ENCODE measurements around the gene DLG2. TPM values are rescaled to one million over a fixed set of nuclear protein-coding genes. Genes with fewer than 3 reads are reported as not detected.

Gene DLG2
- total RNA-seq, 1 experiment from 2014 or later = 17.5 TPM

GRCh38 chr11:83998921-83999320, 1628.2 kb downstream of the DLG2 start:
- H3K9me3 Mint-ChIP-seq = peaks cover 44% of the 10 kb centered on the region
- H3K27me3 Mint-ChIP-seq (ENCODE audit: low read depth) = peaks cover 4% of the 10 kb centered on the region; the same call in 1 of the 2 replicates
- H3K4me3 Mint-ChIP-seq = no peak overlapping the region
- CTCF ChIA-PET = no interaction called here
- no peak overlapping the region for H3K27ac Mint-ChIP-seq
- no peak for TF ChIP-seq E2F5 (CRISPR knock-in tag; IDR thresholded peaks at IDR 0.05)
- no peak for TF ChIP-seq NFATC4 (CRISPR knock-in tag; IDR thresholded peaks at IDR 0.05)
- TF ChIP-seq CBFB (CRISPR knock-in tag; IDR thresholded peaks at IDR 0.05; ENCODE audit: low read depth) = no peak
- no peak for TF ChIP-seq ZNF138 (CRISPR knock-in tag; conservative IDR thresholded peaks at IDR 0.05)
- TF ChIP-seq ZNF317 (CRISPR knock-in tag; IDR thresholded peaks at IDR 0.05; ENCODE audit: borderline replicate concordance, low read depth) = no peak
- no peak for TF ChIP-seq CTCF (IDR thresholded peaks at IDR 0.05)
- TF ChIP-seq ZNF512 (CRISPR knock-in tag; IDR thresholded peaks at IDR 0.05; ENCODE audit: borderline replicate concordance) = no peak
- TF ChIP-seq ESRRA (CRISPR knock-in tag; IDR thresholded peaks at IDR 0.05; ENCODE audit: borderline replicate concordance) = no peak
- no peak for TF ChIP-seq GTF2I (CRISPR knock-in tag; conservative IDR thresholded peaks at IDR 0.05)
- TF ChIP-seq ZMAT4 (CRISPR knock-in tag; IDR thresholded peaks at IDR 0.05) = no peak
- TF ChIP-seq STAT6 (CRISPR knock-in tag; conservative IDR thresholded peaks at IDR 0.05; ENCODE audit: low read depth) = no peak
- TF ChIP-seq NFYB (CRISPR knock-in tag; conservative IDR thresholded peaks at IDR 0.05; ENCODE audit: low read depth) = no peak
- TF ChIP-seq ETV6 (CRISPR knock-in tag; IDR thresholded peaks at IDR 0.05) = no peak
- no peak for TF ChIP-seq HMGA2 (CRISPR knock-in tag; IDR thresholded peaks at IDR 0.05)
- no peak for TF ChIP-seq ELF4 (CRISPR knock-in tag; IDR thresholded peaks at IDR 0.05; ENCODE audit: low read depth)
- TF ChIP-seq TEAD4 (CRISPR knock-in tag; IDR thresholded peaks at IDR 0.05) = no peak
- no peak for TF ChIP-seq OVOL2 (CRISPR knock-in tag; IDR thresholded peaks at IDR 0.05; ENCODE audit: borderline replicate concordance)
- no peak for TF ChIP-seq USF2 (CRISPR knock-in tag; IDR thresholded peaks at IDR 0.05)
- no peak for TF ChIP-seq ZNF281 (CRISPR knock-in tag; IDR thresholded peaks at IDR 0.05)
- no peak for TF ChIP-seq FOXJ3 (CRISPR knock-in tag; IDR thresholded peaks at IDR 0.05; ENCODE audit: borderline replicate concordance)
- no peak for DNase-seq (ENCODE audit: low spot score)
- no peak for ATAC-seq
- POLR2A ChIA-PET = no interaction called here
- no peaks in the 10 kb centered on the region for H3K4me1 Mint-ChIP-seq
- H3K36me3 Mint-ChIP-seq = peaks cover 41% of the 10 kb centered on the region

Data from WTC11 (cell line).